CD4-positive, alpha-beta T cell treated with Interleukin-4 for 1 hour (primary cell): Measurements from ENCODE around the gene PCDHA8.
"Not testable (repeated sequence)": the region's sequence is repeated elsewhere in the genome, so short reads cannot be mapped to it uniquely, and the experiment has no call there.

Experiments used
- DNase-seq, 2 donors: peaks; one replicate each; pipeline ENCODE4 v3.0.0-alpha.2; 2020 to 2022

PCDHA8 gene

GRCh38 chr5:140875085-140876065 lies 34.4 kb downstream of the PCDHA8 start, which contains the start of gene PCDHA12:
Gene PCDHA12, plus strand, starts transcription at chr5:140875308. Its CDS starts 165 bp downstream, at chr5:140875473.
- no peak for DNase-seq

- DNase-seq, result not testable (repeated sequence)
Observed at GRCh38 chr5:140876541-140877261, 35.7 kb downstream of the PCDHA8 start.

GRCh38 chr5:140877262-140877581 lies 36.2 kb downstream of the PCDHA8 start:
- no peak for DNase-seq

- DNase-seq, result no peak
Observed at GRCh38 chr5:140881889-140882590, 41.1 kb downstream of the PCDHA8 start, which contains the start of gene PCDHA13. Gene PCDHA13, plus strand, starts transcription at chr5:140882124. Its CDS starts 145 bp downstream, at chr5:140882269.

- no peak for DNase-seq
Observed at GRCh38 chr5:140882591-140882899, 41.6 kb downstream of the PCDHA8 start.

DNA sequence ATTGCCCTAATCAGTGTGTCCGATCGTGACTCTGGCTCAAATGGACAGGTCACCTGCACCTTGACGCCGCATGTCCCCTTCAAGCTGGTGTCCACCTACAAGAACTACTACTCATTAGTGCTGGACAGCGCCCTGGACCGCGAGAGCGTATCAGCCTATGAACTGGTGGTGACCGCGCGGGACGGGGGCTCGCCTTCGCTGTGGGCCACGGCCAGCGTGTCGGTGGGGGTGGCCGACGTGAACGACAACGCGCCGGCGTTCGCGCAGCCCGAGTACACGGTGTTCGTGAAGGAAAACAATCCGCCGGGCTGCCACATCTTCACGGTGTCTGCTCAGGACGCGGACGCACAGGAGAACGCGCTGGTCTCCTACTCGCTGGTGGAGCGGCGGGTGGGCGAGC lies 42.4 kb downstream of the PCDHA8 start:
- DNase-seq, result no peak

- no peak for DNase-seq
Observed at GRCh38 chr5:140883927-140884697, 43.1 kb downstream of the PCDHA8 start.
